Thymus (tissue), 11 donors: Measurements from ENCODE around the gene FAM149A. TPM values are rescaled to one million over a fixed set of nuclear protein-coding genes. Genes with fewer than 3 reads are reported as not detected.

Experiments
- DNase-seq, 9 donors: peaks; one replicate each; pipeline ENCODE4 v3.0.0-alpha.2; 2013; ENCODE audit warnings: low spot score in 9 of 9, low read depth in 6 of 9, missing footprints in 1 of 9
- H3K27ac ChIP-seq, 2 donors: one replicate each; pipeline ENCODE4 v1.5.1; 2013; ENCODE audit warnings: control low read depth in 1 of 2, low read depth in 1 of 2, low read length in 1 of 2, mild to moderate bottlenecking in 1 of 2, moderate library complexity in 1 of 2
- H3K27me3 ChIP-seq, 2 donors: one replicate each; pipeline ENCODE4 v1.5.1; 2013; ENCODE audit warnings: low read length in 1 of 2; ENCODE audit not compliant: control insufficient read depth in 2 of 2, insufficient read depth in 1 of 2
- H3K36me3 ChIP-seq, 2 donors: one replicate each; pipeline ENCODE4 v1.5.1; 2013; ENCODE audit warnings: low read length in 1 of 2, mild to moderate bottlenecking in 1 of 2, moderate library complexity in 1 of 2; ENCODE audit not compliant: control insufficient read depth in 2 of 2, insufficient read depth in 2 of 2
- H3K4me1 ChIP-seq, 2 donors: one replicate each; pipeline ENCODE4 v1.5.1; 2013; ENCODE audit warnings: low read length in 2 of 2; ENCODE audit not compliant: control insufficient read depth in 2 of 2, insufficient read depth in 2 of 2
- H3K4me3 ChIP-seq, 2 donors: one replicate each; pipeline ENCODE4 v1.5.1; 2013; ENCODE audit warnings: low read length in 2 of 2, control low read depth in 1 of 2, mild to moderate bottlenecking in 1 of 2
- H3K9me3 ChIP-seq, 2 donors: one replicate each; pipeline ENCODE4 v1.5.1; 2013; ENCODE audit warnings: low read length in 1 of 2, mild to moderate bottlenecking in 1 of 2; ENCODE audit not compliant: control insufficient read depth in 2 of 2, insufficient read depth in 1 of 2
- WGBS: extraction: QIAGEN DNeasy Blood & Tissue Kit; methylation state at CpG from one replicate; pipeline ENCODE4 v1.1.7; 2013; 5-methylcytosine and 5-hydroxymethylcytosine counted together
- polyA plus RNA-seq: library from polyadenylated mRNA; stranded (reverse); fragments of 200-250 nt; gene quantifications from one replicate; pipeline ENCODE4 v1.2.3, GENCODE V29; 2013
- total RNA-seq: library from RNA; stranded (reverse); fragments of 120-200 nt; gene quantifications from one replicate; pipeline ENCODE4 v1.2.4, GENCODE V29; 2013
- donor health status: healthy.

Gene FAM149A
- total and polyA plus RNA-seq, 2 donors = 1.9 to 3.8 TPM

GRCh38 chr4:186201535-186202230 lies 97.2 kb downstream of the FAM149A start:
- no peak overlapping the region for H3K4me3 ChIP-seq
- H3K36me3 ChIP-seq = peaks cover 0 to 4% of the 10 kb centered on the region in 2 donors
- H3K27me3 ChIP-seq = no peaks in the 10 kb centered on the region
- DNase-seq = peak in 2 of 9 donors; percentile 21 to 39
- no peaks in the 10 kb centered on the region for H3K9me3 ChIP-seq
- H3K4me1 ChIP-seq = peaks cover 0 to 4% of the 10 kb centered on the region in 2 donors
- H3K27ac ChIP-seq = no peak overlapping the region
- WGBS = 47% methylated on average over 9 of the region's 9 CpGs

GRCh38 chr4:186202490-186203140 lies 98.1 kb downstream of the FAM149A start:
- WGBS = 92% methylated on average over 8 of the region's 8 CpGs
- H3K27ac ChIP-seq = no peak overlapping the region

GRCh38 chr4:186203406-186203805 lies 98.9 kb downstream of the FAM149A start:
- Histone ChIP-seq H3K27me3 (no peaks in the 10 kb centered on the region), H3K4me3 (no peak overlapping the region), H3K9me3 (no peaks in the 10 kb centered on the region), H3K4me1 (peaks cover 0 to 4% of the 10 kb centered on the region in 2 donors), H3K27ac (peak overlapping the region; percentile 47 to 84), H3K36me3 (no peaks in the 10 kb centered on the region)
- no peak for DNase-seq
- 71% methylated on average over 12 of the region's 12 CpGs for WGBS

More at GRCh38 chr4:186202490-186203140, 98.1 kb downstream of the FAM149A start:
- H3K9me3 ChIP-seq = no peaks in the 10 kb centered on the region
- no peak for DNase-seq
- no peaks in the 10 kb centered on the region for H3K27me3 ChIP-seq
- H3K36me3 ChIP-seq = no peaks in the 10 kb centered on the region
- H3K4me1 ChIP-seq = peaks cover 0 to 4% of the 10 kb centered on the region in 2 donors
- H3K4me3 ChIP-seq = no peak overlapping the region

- no peak for DNase-seq
- peak overlapping the region; percentile 81 to 84 for H3K27ac ChIP-seq
- H3K4me1 ChIP-seq = peaks cover 0 to 4% of the 10 kb centered on the region in 2 donors
Measured at GRCh38 chr4:186204103-186204559, 99.6 kb downstream of the FAM149A start.

GRCh38 chr4:186204686-186205085 lies 100.2 kb downstream of the FAM149A start:
- peaks cover 5 to 10% of the 10 kb centered on the region in 2 donors for H3K36me3 ChIP-seq
- H3K27me3 ChIP-seq = no peaks in the 10 kb centered on the region
- peaks cover 1 to 3% of the 10 kb centered on the region in 2 donors for H3K9me3 ChIP-seq
- 81% methylated on average over 13 of the region's 13 CpGs for WGBS
- H3K4me3 ChIP-seq = peak overlapping the region; percentile 41 to 45
- H3K4me1 ChIP-seq = peaks cover 0 to 4% of the 10 kb centered on the region in 2 donors
- H3K27ac ChIP-seq = peak overlapping the region in 1 of 2 donors; percentile 84
- DNase-seq = no peak

More at GRCh38 chr4:186204103-186204559, 99.6 kb downstream of the FAM149A start:
- peaks cover 1 to 2% of the 10 kb centered on the region in 2 donors for H3K9me3 ChIP-seq
- WGBS = 50% methylated on average over 45 of the region's 45 CpGs
- H3K36me3 ChIP-seq = peaks cover 4 to 5% of the 10 kb centered on the region in 2 donors
- H3K4me3 ChIP-seq = peak overlapping the region; percentile 41 to 45
- no peaks in the 10 kb centered on the region for H3K27me3 ChIP-seq

- Histone ChIP-seq H3K27me3 (no peaks in the 10 kb centered on the region), H3K36me3 (peaks cover 9 to 10% of the 10 kb centered on the region in 2 donors), H3K27ac (no peak overlapping the region), H3K4me1 (peaks cover 0 to 4% of the 10 kb centered on the region in 2 donors), H3K9me3 (peaks cover 1 to 3% of the 10 kb centered on the region in 2 donors), H3K4me3 (no peak overlapping the region)
- no peak for DNase-seq
- 94% methylated on average over 8 of the region's 8 CpGs for WGBS
Measured at GRCh38 chr4:186205156-186205555, 100.7 kb downstream of the FAM149A start.

GRCh38 chr4:186216465-186217024 lies 112.0 kb downstream of the FAM149A start:
- Histone ChIP-seq H3K36me3 (no peaks in the 10 kb centered on the region), H3K4me1 (no peaks in the 10 kb centered on the region), H3K27me3 (no peaks in the 10 kb centered on the region), H3K4me3 (no peak overlapping the region), H3K27ac (no peak overlapping the region), H3K9me3 (no peaks in the 10 kb centered on the region)
- WGBS = 82% methylated on average over 8 of the region's 8 CpGs
- peak in 1 of 9 donors; percentile 10 for DNase-seq

- no peak overlapping the region for H3K27ac ChIP-seq
Measured at GRCh38 chr4:186217733-186218293, 113.3 kb downstream of the FAM149A start.

More at GRCh38 chr4:186217733-186218293, 113.3 kb downstream of the FAM149A start:
- Histone ChIP-seq H3K27me3 (no peaks in the 10 kb centered on the region), H3K9me3 (no peaks in the 10 kb centered on the region), H3K4me3 (no peak overlapping the region), H3K36me3 (no peaks in the 10 kb centered on the region), H3K4me1 (no peaks in the 10 kb centered on the region)
- DNase-seq = no peak
- WGBS = 68% methylated on average over 1 of the region's 1 CpG
